Stomach smooth muscle (tissue), 2 donors: ENCODE measurements around the gene ZNF566.

Experiments
- H3K27ac ChIP-seq: one replicate; pipeline ENCODE4 v1.7.0; 2013; ENCODE audit warnings: mild to moderate bottlenecking, low read length, inconsistent platforms
- H3K27me3 ChIP-seq, 2 donors: one replicate each; pipeline ENCODE4 v1.7.0; 2013; ENCODE audit warnings: low read length in 2 of 2; ENCODE audit not compliant: insufficient read depth in 2 of 2, control insufficient read depth in 1 of 2
- H3K36me3 ChIP-seq, 2 donors: one replicate each; pipeline ENCODE4 v1.7.0; 2013; ENCODE audit warnings: low read length in 2 of 2; ENCODE audit not compliant: control insufficient read depth in 2 of 2, insufficient read depth in 2 of 2
- H3K4me1 ChIP-seq: one replicate; pipeline ENCODE4 v1.7.0; 2013; ENCODE audit warnings: low read length; ENCODE audit not compliant: control insufficient read depth, insufficient read depth
- H3K4me3 ChIP-seq, 2 donors: one replicate each; pipeline ENCODE4 v1.7.0; 2013; ENCODE audit warnings: low read length in 2 of 2
- H3K9ac ChIP-seq, 2 donors: one replicate each; pipeline ENCODE4 v1.7.0; 2013; ENCODE audit warnings: low read length in 2 of 2, mild to moderate bottlenecking in 1 of 2
- H3K9me3 ChIP-seq, 2 donors: one replicate each; pipeline ENCODE4 v1.7.0; 2013; ENCODE audit warnings: low read length in 2 of 2; ENCODE audit not compliant: control insufficient read depth in 2 of 2
- donor health status: healthy.
- donor health status: Pancreatic carcinoma.

The ZNF566 gene

DNA sequence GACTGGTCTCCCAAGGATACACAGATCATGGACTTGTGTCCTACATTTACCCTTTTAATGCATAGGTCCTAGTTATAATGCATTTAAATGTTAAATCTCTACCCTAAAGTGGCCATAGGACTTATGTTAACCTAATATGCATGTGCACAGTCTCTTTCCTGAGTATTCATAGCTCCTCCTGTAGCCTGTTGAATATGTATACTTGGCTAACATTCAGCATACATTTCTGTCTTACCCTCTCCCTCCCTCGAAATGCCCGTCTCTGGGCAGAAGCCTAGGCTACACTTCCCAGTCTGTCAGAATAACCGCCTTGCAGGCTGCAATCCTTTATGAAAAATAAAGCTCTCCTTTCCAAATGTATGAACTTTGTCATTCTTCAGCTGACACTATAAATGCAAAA, 84.9 kb downstream of the ZNF566 start:
- H3K36me3 ChIP-seq: peaks cover 42 to 53% of the 10 kb centered on the region in 2 donors

DNA sequence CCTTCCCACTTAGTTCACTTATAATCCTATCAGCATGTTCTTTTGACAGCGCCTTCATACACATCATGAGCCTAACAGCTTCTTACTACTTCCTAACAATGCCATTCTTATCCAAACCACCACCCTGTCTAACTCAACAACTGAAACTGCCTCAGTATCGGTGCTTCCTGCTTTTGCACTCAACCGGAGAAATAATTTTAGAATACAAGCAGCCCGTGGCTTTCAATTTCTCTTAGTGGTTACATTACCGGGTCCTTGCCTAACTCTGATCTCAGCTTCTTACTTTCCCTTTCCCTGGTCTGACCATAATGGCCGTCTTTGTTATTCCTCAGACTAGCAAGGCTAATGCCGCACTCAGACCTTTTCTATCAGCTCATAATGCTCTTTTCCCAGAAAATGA, 87.9 kb downstream of the ZNF566 start:
- Histone ChIP-seq H3K27me3 (no peaks in the 10 kb centered on the region), H3K36me3 (peaks cover 35 to 41% of the 10 kb centered on the region in 2 donors)

More for the DNA sequence above, 84.9 kb downstream of the ZNF566 start:
- Histone ChIP-seq H3K4me3 (no peak overlapping the region), H3K27ac (no peak overlapping the region), H3K9me3 (no peaks in the 10 kb centered on the region), H3K4me1 (no peaks in the 10 kb centered on the region), H3K27me3 (no peaks in the 10 kb centered on the region), H3K9ac (no peak overlapping the region)

DNA sequence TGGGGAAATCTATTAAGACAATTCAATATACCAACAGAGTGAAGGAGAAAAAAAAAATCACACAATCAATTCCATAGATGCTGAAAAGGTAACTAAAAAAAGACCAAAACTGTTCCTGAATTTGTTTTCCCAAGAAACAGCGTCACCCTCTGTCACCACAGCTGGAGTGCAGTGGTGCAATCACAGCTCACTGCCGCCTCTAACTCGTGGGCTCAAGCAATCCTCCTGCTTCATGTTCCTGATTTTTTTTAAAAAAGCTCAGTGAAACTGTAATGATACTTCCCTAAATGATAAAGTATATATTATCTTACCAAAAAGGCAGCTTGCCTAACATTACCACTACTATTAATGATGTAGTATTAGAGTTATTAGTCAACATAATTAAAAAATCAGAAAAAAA, 90.8 kb downstream of the ZNF566 start:
- Histone ChIP-seq H3K27ac (no peak overlapping the region), H3K4me3 (no peak overlapping the region), H3K36me3 (peaks cover 38 to 41% of the 10 kb centered on the region in 2 donors), H3K9me3 (peaks cover 12% of the 10 kb centered on the region in 2 donors), H3K4me1 (no peaks in the 10 kb centered on the region), H3K27me3 (no peaks in the 10 kb centered on the region), H3K9ac (no peak overlapping the region)

More for the DNA sequence above, 87.9 kb downstream of the ZNF566 start:
- no peaks in the 10 kb centered on the region for H3K4me1 ChIP-seq
- no peak overlapping the region for H3K4me3 ChIP-seq
- H3K27ac ChIP-seq: no peak overlapping the region
- no peak overlapping the region for H3K9ac ChIP-seq
- peaks cover 0 to 3% of the 10 kb centered on the region in 2 donors for H3K9me3 ChIP-seq
